D721Med (cell line): ENCODE data around the gene EPN1.
"Not testable (repeated sequence)": the region's sequence is repeated elsewhere in the genome, so short reads cannot be mapped to it uniquely, and the experiment has no call there.

Source experiments
- DNase-seq: peaks from one replicate; pipeline ENCODE4 v3.0.0; 2011; ENCODE audit warnings: low spot score; ENCODE audit not compliant: insufficient read length
- FAIRE-seq: peaks from 2 replicates; lab custom pipeline; 2011; peaks lifted over from hg19 to GRCh38; lab: Jason Lieb, UNC
- CTCF ChIP-seq: IDR thresholded peaks from 2 replicates; pipeline ENCODE4 v1.5.1; 2012; ENCODE audit warnings: mild to moderate bottlenecking, control low read depth; ENCODE audit not compliant: insufficient read depth; ENCODE audit errors: missing control alignments

EPN1 gene

GRCh38 chr19:55750715-55751114, 75.7 kb downstream of the EPN1 start:
- no peak for TF ChIP-seq CTCF
- DNase-seq (no peak), FAIRE-seq (no peak)

GRCh38 chr19:55753401-55753800, 78.4 kb downstream of the EPN1 start:
- TF ChIP-seq CTCF: no peak

DNA sequence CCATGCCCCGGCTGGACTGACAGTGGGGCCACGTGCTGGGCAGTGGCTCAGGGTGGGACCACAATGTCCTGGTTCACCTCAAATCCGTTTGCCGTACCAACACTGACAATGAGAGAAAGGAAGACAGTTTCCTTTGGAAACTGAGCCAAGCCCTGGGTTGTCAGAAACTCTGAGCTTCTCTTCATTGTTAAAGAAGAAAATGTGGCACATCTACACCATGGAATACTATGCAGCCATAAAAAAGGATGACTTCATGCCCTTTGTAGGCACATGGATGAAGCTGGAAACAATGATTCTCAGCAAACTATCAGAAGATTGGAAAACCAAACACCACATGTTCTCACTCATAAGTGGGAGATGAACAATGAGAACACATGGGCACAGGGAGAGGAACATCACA, 81.8 kb downstream of the EPN1 start:
- not testable (repeated sequence) for DNase-seq, FAIRE-seq

More at GRCh38 chr19:55753401-55753800, 78.4 kb downstream of the EPN1 start:
- FAIRE-seq (no peak), DNase-seq (no peak)

- DNase-seq, FAIRE-seq: not testable (repeated sequence)
Observed at GRCh38 chr19:55758797-55759196, 83.8 kb downstream of the EPN1 start, which contains the start of gene RFPL4A. TSS of gene RFPL4A (plus strand) at chr19:55759097. CDS start at chr19:55761801, 2,704 bp downstream.
